HG02852 (cell line): ENCODE measurements around the gene AKT1.
"Not testable (repeated sequence)": the region's sequence is repeated elsewhere in the genome, so short reads cannot be mapped to it uniquely, and the experiment has no call there.

ENCODE experiments used
- ATAC-seq: cut with Tn5 transposase; IDR thresholded peaks from one replicate; pipeline ENCODE4 v1.9.1; 2021; ENCODE audit warnings: mild to moderate bottlenecking, moderate library complexity; ENCODE audit not compliant: unreplicated experiment

Gene AKT1

DNA sequence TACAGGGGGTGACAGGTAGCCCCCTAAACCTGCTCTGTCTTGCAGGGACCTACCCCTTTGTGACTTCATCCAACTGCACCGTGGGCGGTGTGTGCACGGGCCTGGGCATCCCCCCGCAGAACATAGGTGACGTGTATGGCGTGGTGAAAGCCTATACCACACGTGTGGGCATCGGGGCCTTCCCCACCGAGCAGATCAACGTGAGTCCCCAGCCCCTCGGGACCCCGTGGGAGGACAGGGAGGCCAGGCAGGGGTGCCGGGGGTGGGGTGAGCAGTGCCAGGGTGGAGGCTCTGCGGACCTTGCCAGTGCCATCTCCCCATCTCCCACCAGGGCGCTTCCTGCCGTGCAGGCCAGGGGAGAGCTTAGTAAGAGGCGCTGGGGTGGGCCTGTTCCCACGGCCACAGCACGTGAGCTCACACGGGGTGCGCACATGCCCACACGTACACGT lies 53.7 kb downstream of the AKT1 start:
- no peak for ATAC-seq

DNA sequence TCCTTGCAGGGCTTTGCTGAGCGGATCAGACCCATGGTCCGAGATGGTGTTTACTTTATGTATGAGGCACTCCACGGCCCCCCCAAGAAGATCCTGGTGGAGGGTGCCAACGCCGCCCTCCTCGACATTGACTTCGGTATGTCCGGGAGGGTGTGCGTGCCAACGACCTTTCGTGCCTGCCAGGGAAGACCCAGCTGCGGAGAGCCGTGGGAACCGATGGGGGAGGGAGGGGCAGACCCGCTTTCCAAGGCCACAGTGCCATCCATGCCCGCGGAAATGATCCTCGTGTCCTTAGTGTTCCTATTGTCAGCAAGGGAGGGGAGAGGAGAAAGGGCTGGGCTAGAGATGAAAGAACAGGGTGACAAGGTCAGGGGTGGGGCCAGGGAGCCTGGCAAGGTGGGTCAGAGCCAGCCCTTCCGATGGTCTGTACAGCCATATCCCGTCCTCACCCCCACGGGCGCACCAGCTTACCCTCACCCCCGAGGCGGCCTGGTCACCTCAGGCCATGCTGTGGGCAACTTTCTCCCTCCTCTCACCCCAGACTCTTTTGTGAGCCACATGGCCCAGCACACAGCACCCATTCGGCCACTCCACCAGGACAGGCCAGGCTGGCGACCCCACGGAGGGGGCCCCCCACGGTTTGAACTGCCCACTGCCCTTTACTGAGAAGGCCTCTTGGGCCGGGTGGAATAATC lies 54.3 kb downstream of the AKT1 start:
- ATAC-seq: no peak

DNA sequence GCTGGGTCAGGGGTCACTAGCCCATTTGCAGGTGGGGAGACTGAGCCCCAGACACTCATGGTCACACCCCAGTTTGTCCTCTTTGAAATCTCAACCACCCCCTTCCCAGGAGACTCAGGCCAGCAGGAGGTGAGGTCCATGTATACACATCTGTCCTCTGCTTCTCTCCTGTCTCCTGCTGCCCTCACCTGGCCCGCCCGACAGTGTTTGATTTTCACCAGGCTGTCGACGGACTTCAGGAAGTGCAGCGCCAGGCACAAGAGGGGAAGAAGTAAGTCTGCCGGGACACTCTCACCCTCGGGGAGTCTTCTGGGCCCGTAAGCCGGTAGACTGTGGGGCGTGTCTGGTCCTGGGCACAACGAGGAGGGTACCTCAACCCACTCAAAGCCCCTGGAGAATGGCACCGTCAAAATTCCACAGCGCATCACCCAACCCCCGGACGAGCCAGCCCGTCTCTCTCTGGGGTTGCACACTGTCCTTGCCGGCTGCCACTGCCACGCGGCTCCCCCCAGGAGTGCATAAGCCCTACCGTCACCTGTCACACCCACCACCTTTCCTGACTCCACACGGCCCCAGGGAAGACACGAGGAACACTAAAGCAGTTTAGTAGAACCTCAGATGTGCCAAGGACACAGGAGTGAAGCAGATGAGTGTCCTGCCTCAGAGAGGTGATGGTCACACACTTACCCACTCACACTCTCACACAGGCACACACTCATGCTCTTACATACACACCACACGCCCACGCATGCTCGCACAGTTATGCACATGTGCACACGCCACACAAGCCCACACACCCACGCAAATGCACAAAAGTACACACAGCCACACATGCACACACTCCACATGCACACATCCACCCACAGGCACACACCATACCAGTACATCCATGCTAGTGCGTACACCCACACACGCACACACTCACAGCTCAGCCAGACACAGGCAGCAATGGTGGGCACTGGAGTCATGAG lies 55.7 kb downstream of the AKT1 start:
- no peak for ATAC-seq

DNA sequence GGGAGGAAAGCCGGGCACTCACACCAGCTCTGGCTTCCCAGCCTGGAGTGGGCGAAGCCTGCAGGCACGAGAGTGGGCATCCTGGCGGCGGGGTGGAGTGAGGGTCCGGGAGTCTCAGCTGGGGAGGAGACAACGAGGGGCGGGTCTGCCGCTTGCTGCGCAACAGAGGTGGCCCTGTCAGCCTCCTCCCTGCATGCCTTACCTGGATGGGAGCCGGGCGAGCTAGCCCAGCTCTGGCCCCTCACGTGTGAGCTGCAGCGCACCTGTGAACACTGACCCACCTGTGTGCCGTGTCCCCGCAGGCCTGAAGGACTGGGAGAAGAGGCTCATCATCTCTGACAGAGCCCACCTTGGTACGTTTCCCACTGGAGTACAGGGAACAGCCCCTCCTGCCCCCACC lies 56.5 kb downstream of the AKT1 start:
- ATAC-seq: no peak

DNA sequence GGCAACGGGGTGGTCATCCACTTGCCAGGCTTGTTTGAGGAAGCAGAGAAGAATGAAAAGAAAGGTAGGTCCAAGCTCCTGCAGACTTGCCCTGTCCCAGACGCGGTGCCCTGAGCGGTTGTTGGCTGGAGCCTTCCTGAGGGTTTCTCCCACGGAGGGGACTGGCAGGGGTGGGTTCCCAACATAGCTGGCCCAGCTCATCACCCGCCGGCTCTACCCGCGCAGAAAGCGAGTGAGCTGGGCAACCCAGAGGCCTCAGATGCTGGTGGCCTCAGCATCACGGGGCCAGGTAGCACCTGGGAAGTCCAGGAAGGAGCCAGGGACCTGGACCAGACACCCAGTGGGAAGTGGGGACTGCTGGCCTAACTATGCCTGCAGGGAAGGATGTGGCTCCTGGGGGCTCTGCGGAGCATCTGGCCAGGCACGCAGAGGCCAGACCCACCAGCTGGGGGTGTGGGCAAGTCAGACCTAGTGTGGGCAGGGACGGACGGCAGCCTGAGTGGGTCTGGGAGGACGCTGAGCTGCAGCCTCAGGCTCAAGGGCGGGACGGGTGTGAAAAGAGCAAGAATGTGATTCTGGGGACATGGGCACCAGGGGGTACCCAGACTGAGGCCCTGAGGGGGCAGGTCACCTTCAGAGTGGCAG lies 57.1 kb downstream of the AKT1 start:
- no peak for ATAC-seq

DNA sequence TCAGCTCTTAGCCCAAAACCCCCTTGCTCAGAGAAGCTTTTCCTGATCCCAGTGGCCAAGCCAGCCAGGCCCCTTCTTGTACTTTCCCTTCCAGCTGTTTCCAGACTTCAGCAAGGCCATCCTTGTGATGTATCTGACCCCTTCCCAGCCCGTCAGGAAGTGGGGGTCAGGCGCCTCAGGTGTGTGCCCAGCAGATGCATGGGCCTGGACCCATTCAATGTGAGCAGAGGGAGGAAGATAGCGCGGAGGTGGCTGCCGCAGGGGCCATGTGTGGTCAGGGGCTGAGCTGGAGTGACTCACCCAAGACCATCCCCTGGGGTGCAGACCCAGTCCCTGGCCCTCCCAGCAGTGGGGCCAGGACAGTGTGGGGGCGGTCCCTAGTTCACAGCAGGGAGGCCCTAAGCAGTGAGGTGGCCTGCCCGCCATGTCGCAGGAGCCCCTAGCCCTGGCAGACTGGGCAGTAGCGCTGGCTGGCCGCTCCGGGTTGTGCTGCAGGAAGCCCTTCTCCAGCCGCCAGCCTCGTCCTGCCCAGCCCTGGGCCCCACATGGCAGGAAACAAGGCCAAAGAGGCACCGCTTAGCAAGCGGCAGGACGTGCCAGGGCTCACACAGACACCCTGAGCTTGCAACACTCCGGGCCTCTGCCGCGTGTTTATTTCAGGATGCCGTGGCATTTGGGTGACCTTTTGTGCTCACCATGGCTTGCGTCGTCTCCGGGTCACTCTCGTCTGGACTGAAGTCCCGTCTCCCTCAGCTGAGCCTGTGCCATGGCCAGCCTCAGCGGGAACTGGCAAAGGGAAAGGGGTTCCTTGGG lies 59.5 kb downstream of the AKT1 start:
- no peak for ATAC-seq

DNA sequence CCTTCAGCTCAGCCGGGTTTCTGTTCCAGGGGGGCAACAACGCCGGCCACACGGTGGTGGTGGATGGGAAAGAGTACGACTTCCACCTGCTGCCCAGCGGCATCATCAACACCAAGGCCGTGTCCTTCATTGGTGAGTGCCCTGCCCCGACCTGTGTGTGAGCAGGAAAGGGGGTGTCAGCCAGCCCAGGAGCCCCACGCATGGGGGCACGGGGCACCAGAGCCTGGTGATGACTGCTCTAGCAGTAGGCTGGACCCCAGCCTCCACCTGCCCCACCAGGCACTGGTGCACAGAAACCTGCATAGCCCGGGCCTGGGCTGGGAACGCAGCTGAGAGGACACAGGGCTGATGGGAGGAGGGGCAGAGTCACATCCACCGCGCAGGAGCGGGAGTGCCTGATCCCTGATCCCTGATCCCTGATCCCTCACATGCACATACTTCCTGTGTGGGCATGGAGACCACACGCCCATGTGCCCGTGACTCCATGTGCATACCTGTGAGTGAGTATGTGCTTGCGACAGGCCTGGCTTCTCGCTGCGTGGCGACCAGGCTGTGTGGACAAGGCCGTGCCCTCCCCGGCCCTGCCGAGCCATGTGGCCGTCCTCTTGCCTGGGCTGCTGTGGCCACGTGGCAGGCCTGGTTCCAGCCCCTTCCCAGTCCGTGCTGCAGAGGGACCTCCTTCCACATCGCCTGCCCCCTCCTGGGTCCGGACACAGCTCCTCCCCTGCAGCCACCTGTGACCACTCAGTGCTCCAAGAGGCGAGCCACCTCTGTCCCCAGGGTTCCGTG lies 60.4 kb downstream of the AKT1 start:
- no peak for ATAC-seq

DNA sequence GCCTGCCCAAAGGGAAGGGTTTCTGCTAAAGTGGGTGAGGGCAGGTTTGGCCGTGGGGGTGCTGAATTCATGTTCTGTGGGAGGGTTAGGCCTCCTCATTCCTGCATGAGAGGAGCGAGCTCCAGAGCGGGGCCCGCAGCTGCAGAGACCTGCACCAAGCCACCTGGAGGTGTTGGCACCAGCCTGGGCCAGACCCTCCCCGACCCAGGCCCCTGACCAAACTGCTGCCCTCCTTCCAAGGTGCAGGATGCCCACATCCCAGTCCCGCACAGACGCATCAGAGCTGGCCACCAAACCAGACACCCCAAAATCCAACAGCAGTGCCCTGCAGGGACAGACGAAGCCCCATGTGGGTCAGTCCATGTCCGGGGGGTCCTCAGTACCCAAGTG lies 61.0 kb downstream of the AKT1 start:
- no peak for ATAC-seq

DNA sequence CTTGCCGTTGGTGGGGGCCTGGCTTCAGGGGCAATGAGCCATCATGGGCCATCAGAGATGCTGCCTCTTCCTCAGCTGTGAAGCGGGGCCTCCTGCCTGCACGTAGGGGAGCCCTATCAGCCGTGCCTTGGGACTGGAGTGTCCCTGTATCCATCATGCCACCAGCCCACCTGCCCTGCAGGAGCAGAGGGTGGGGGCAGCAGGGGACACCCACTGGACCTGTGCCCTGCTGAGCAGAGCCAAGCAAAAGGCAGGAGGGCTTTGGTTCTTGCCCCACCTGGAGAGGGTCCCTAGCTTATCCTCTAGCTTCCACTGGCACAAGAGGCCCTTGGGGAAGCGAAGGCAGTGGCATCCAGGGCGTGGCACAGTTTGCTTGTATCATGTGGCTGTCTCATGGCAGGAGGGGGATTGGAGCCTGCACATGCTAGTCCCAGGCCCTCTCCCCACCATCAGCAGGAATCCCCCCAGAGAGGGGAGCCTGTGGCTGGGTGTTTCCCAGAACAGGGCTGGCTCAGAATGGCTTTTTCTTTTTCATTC lies 61.4 kb downstream of the AKT1 start:
- ATAC-seq: no peak

DNA sequence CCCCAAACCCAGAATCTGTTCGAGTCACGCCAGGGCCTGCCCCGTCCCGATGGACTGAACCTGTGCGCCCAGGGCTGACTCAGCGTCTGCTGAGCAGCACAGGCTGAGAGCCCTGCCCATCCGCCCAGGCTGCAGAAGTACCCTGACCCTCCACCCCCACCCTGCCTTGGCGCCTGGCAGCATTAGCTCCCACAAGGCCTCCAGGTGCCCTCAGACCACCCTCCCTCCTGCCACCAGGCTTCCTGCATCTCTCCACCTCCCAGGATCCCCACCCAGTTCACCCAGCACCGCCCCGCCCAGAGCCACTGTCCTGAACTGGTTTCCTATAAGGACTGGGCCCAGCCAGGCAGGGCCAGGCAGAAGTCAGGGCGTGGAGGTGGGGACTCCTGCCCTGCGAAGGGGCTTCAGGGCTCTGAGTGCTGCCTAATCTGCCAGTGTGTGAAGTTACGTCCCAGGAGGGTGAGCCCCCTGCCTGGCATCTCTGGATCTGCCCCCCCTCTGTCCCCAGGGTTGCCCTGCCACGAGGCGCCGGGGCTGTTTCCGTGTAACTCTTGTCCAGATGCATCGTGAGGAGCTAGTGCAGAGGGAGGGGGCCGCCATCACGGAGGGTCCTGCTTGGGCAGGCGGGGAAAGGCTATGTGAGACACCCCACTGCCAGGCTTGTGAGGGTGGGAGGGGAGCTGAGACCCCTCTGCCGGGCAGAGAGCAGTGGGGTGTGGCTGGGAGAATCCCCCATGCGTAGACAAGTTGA lies 62.4 kb downstream of the AKT1 start:
- no peak for ATAC-seq

DNA sequence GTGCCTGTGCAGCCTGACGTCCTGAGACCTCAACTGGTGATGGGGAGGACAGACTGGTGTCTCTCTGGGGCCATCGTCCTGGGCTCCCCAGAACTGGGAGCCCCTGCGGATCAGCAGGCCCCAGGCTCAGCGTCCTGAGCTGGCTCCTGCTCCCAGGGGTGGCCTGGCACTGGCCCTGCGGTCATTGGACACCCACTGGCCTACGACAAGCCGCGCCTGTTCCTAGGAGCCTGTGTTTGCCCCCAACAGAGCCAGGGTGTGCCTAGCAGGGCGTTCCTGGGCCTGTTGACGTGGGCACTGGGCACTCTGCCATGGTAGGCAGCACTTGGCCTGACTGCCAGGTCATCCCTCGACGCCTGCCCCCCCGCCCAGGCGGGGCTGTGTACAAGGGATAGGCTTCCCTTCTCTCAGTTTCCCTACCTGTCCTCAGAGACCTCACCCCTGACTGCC lies 63.2 kb downstream of the AKT1 start:
- no peak for ATAC-seq

DNA sequence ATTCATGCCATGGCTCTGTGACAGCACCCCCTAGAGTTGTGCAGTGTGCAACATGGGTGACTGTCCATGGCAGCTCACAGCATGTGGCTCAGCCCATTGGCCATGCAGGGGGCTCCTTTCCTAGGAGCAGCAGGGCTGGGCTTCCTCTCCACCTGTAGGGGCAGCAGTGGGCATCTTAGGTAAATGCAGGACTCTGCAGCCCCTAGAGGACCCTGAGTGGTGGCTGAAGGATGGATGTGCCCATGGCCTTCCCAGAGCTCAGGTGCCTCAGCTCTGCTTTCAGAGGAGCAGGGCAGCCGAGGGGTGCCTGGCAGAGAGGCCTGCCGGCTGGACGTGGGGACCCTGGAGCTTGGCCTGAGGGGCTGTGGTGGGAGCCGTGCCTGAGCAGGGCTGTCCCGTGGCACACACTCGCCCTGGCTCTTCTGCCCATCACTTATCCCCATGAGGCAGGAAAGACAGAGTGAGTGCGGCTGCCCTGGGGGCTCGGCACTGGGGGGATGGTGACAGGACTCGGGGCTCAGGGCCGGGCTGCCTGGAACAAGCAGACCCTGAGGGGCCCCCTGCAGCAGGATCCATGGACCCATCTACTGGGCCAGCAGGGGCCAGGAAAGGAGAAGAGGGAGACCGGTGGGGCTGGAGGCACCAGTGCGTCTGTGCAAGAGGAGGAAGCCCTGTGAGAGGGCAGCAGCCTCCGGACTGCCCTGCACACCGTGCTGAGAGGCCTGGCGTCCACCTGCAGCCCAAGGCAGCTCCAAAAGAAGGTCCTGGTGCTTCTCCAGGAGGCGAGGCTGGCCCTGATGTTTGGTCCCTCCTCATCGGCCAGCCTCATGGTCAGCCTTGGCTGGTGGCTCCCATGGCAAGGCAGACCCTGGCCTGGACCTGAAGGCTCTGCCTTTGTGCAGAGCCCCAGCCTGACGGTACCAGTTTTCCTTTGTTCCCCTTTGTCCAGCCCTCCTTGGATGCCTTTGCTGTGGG lies 63.9 kb downstream of the AKT1 start:
- no peak for ATAC-seq

DNA sequence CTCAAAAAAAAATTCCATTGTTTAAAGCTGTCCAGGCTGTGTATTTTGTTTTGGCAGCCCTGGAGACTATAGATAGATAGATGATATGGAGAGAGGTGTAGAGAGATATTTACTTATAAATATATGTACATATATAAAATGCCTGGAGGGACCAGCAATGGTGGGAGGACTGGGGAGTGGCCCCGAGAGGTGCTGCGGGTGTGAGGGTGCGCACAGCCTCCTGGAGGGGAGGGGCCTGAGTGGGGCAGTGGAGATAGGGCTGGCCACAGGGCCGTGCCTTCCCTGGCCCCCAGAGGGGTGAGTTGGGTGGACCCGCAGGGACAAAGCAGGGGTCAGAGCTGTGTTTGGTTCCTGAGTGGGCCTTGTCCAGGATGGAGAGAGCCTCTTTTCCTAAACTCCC lies 65.1 kb downstream of the AKT1 start:
- no peak for ATAC-seq

DNA sequence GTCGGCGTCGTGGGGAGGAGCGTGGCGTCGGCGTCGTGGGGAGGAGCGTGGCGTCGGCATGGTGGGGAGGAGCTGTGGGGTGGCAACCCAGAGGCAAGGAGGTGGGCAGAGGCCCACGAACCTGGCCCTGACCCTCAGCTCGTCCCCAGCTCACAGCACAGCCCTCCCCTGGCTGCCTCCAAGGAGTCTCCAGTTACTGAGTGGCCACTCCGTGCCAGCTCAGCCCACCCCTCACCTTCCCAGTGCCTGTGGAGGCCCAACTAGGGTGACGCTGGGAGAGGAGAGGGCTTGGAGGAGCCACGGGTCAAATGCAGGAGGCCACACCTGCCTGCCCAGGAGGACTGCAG lies 65.7 kb downstream of the AKT1 start:
- no peak for ATAC-seq

DNA sequence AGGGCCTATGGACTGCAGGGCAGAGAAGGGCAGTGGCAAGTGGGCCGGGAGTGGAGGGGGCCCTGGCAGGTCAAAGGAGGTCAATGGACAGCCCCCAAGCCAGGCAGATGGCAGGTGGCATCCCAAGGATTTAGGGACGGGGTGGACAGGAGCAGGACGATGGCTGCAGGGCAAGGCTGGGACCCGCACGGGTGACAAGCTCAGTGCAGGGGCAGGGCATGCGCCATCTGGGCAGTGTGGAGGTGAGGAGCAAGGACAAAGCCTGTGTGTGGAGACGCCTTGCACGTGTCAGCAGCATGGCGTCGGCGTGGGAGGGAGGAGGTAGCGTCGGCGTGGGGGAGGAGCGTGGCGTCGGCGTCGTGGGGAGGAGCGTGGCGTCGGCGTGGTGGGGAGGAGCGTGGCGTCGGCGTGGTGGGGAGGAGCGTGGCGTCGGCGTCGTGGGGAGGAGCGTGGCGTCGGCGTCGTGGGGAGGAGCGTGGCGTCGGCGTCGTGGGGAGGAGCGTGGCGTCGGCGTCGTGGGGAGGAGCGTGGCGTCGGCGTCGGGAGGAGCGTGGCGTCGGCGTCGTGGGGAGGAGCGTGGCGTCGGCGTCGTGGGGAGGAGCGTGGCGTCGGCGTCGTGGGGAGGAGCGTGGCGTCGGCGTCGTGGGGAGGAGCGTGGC lies 66.2 kb downstream of the AKT1 start:
- ATAC-seq: not testable (repeated sequence)

DNA sequence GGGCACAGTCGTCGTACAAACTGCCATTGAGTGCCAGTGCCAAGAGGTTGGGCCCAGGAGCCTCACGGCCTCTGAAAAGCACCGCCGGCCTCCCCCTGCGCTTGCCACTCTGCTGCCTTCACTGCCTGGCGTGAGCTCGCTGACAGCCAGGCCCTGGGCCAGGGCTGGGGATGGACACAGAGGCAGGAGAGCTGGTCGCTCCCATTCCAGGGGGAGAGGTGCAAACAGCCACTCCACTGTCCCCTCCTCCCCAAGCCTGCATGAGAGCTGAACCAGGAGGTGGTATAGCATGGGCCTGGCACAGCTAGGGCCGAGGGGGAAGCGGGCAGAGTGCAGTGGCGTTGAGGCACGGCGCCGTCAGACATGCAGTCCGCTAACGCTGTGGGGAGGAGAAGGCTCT lies 66.9 kb downstream of the AKT1 start:
- no peak for ATAC-seq
